Fibroblast of the aortic adventitia (primary cell): ENCODE measurements around the gene TMEM117. TPM values are rescaled to one million over a fixed set of nuclear protein-coding genes. Genes with fewer than 3 reads are reported as not detected.
"Not testable (repeated sequence)": the region's sequence is repeated elsewhere in the genome, so short reads cannot be mapped to it uniquely, and the experiment has no call there.

ENCODE experiments used
- DNase-seq: peaks from one replicate; pipeline ENCODE4 v3.0.0-alpha.2; 2010; ENCODE audit warnings: low read depth
- H3K4me3 ChIP-seq: 2 replicates; pipeline ENCODE4 v1.5.1; 2011; ENCODE audit warnings: low read depth, mild to moderate bottlenecking, control low read depth, low read length, moderate library complexity
- total RNA-seq: library from RNA; depleted of rRNA; stranded (reverse); fragments of >200 nt; gene quantifications from 2 replicates; pipeline ENCODE4 v1.2.3, GENCODE V29; 2012; ENCODE audit warnings: low replicate concordance
- TF ChIP-seq, protein P1 (sequence below): IDR thresholded peaks from 2 replicates; pipeline ENCODE4 v1.5.1; 2011; ENCODE audit warnings: mild to moderate bottlenecking, low read length, control low read depth, inconsistent platforms; ENCODE audit not compliant: insufficient read depth

The TMEM117 gene
- total RNA-seq, 1 donor = 9.9 TPM

GRCh38 chr12:43836475-43836989, 651 bp downstream of the TMEM117 start:
- peak overlapping the region; percentile 77 for H3K4me3 ChIP-seq
- TF ChIP-seq, protein P1, sequence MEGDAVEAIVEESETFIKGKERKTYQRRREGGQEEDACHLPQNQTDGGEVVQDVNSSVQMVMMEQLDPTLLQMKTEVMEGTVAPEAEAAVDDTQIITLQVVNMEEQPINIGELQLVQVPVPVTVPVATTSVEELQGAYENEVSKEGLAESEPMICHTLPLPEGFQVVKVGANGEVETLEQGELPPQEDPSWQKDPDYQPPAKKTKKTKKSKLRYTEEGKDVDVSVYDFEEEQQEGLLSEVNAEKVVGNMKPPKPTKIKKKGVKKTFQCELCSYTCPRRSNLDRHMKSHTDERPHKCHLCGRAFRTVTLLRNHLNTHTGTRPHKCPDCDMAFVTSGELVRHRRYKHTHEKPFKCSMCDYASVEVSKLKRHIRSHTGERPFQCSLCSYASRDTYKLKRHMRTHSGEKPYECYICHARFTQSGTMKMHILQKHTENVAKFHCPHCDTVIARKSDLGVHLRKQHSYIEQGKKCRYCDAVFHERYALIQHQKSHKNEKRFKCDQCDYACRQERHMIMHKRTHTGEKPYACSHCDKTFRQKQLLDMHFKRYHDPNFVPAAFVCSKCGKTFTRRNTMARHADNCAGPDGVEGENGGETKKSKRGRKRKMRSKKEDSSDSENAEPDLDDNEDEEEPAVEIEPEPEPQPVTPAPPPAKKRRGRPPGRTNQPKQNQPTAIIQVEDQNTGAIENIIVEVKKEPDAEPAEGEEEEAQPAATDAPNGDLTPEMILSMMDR = no peak
- peak; percentile 66 for DNase-seq

DNA sequence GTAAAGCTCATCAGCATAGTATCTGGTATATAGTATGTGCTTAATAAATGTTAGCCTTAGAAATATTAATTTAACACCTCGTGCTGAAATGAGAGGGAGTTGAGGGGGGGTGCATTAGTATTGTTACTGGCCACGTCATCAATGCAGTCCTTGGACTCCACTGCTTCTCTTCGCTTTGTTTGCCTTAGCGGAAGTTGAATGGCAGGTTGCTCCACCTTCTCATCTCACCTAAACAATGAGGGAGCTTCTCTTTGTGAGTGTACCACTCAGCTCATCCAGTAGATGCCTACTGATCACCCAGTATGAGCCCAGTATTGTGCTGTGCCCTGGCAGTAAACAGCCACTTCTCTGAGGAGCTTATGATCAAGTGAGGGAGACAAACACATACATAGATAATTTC, 4.5 kb downstream of the TMEM117 start:
- no peak for DNase-seq
- no peak overlapping the region for H3K4me3 ChIP-seq
- TF ChIP-seq, protein P1 = no peak

DNA sequence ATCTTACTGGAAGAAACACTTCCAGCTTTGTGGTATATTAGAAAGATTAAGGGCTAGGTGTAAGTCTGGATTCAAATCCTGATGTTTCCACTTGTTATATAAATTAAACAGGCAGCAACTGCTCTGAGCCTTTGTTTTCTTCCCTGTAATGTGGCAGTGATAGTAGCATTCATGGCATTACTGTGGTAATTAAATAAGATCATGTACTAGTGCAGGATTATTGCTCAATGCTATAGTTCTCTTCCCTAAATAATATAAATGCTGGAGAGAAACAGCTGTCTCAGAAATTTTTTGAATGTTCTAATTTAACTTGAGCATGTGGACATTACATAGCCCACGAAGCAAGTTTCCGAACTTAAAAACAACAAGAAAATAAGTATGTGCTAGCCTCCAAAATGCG, 5.4 kb downstream of the TMEM117 start:
- no peak for DNase-seq

DNA sequence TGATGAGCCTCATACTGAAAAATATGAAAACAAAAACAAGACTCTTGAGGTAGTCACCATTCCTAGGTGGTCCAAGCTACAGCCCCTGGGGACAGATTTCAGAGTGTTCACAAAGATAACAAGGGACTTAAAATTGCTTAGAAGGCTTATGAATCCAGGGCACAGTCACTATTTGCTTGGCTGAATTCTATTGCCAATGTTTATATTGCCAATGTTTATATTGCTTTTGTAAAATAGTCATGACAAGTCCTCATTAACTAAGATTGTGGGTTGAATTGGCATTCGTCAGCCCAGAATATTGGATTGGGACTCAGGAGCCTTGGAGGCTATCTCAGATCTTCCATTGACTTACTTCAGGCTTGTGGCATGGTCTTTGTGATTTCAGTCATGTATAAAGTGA, 6.4 kb downstream of the TMEM117 start:
- DNase-seq = no peak
- H3K4me3 ChIP-seq = no peak overlapping the region
- TF ChIP-seq, protein P1 = no peak

More for the DNA sequence above, 5.4 kb downstream of the TMEM117 start:
- TF ChIP-seq, protein P1 = no peak
- no peak overlapping the region for H3K4me3 ChIP-seq

- not testable (repeated sequence) for H3K4me3 ChIP-seq
- DNase-seq = peak; percentile 51
Measured at GRCh38 chr12:43847425-43848225, 11.7 kb downstream of the TMEM117 start.

- no peak overlapping the region for H3K4me3 ChIP-seq
Measured at GRCh38 chr12:43848226-43848507, 12.3 kb downstream of the TMEM117 start.

GRCh38 chr12:43848786-43849185, 12.9 kb downstream of the TMEM117 start:
- TF ChIP-seq, protein P1 = no peak
- DNase-seq = peak; percentile 24
- no peak overlapping the region for H3K4me3 ChIP-seq

More at GRCh38 chr12:43848226-43848507, 12.3 kb downstream of the TMEM117 start:
- no peak for DNase-seq
- TF ChIP-seq, protein P1 = no peak
